ENCODE results near the gene FAM3D.

GRCh38 chr3:58625196-58625824 is 41.3 kb downstream of the FAM3D start:
- TF ChIP-seq JUND (IDR thresholded peaks at IDR 0.05; ENCODE audit: low read length) (no peak), YY1 (IDR thresholded peaks at IDR 0.05; ENCODE audit: low read depth, low read length) (no peak), SIRT6 (IDR thresholded peaks at IDR 0.05; ENCODE audit: low read length) (no peak), CEBPB (IDR thresholded peaks at IDR 0.05; ENCODE audit: low read depth, low read length) (no peak)
- TF ChIP-seq, protein P1, sequence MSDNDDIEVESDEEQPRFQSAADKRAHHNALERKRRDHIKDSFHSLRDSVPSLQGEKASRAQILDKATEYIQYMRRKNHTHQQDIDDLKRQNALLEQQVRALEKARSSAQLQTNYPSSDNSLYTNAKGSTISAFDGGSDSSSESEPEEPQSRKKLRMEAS (IDR thresholded peaks at IDR 0.05): no peak
